Hematopoietic multipotent progenitor cell treated with erythropoietin and hydrocortisone succinate and interleukin-3 and kit ligand, for 8 days (in vitro differentiated cells): ENCODE measurements around the gene FHL3.

Experiments used
- DNase-seq: peaks from one replicate; pipeline ENCODE4 v3.0.0-alpha.2; 2015

The FHL3 gene

GRCh38 chr1:38009841-38010180 is 4.5 kb upstream of the FHL3 start:
- no peak for DNase-seq

- peak; percentile 62 for DNase-seq
Measured at GRCh38 chr1:38009088-38009840, 4.0 kb upstream of the FHL3 start.

GRCh38 chr1:38006008-38006828 is 904 bp upstream of the FHL3 start:
- no peak for DNase-seq

GRCh38 chr1:38004284-38005108 is 818 bp downstream of the FHL3 start:
- DNase-seq, result peak; percentile 51

GRCh38 chr1:38003261-38004250 is 1.8 kb downstream of the FHL3 start:
- peak; percentile 30 for DNase-seq

GRCh38 chr1:38000529-38001455 is 4.5 kb downstream of the FHL3 start:
- DNase-seq, result no peak

- no peak for DNase-seq
Measured at GRCh38 chr1:38000233-38000528, 5.1 kb downstream of the FHL3 start.

GRCh38 chr1:37999430-38000232 is 5.7 kb downstream of the FHL3 start:
- DNase-seq, result peak; percentile 81

GRCh38 chr1:37998913-37999429 is 6.3 kb downstream of the FHL3 start:
- DNase-seq, result peak; percentile 63

GRCh38 chr1:37998089-37998808 is 7.1 kb downstream of the FHL3 start:
- DNase-seq, result no peak

- no peak for DNase-seq
Measured at GRCh38 chr1:37997256-37998088, 7.8 kb downstream of the FHL3 start.

- peak; percentile 53 for DNase-seq
Measured at GRCh38 chr1:37995751-37996345, 9.5 kb downstream of the FHL3 start.

- no peak for DNase-seq
Measured at GRCh38 chr1:37994886-37995566, 10.3 kb downstream of the FHL3 start.

- DNase-seq, result peak; percentile 50
Measured at GRCh38 chr1:37989361-37989930, 15.9 kb downstream of the FHL3 start.

GRCh38 chr1:37987679-37988078 is 17.6 kb downstream of the FHL3 start:
- DNase-seq, result no peak

GRCh38 chr1:37983546-37983945 is 21.8 kb downstream of the FHL3 start:
- DNase-seq, result no peak

GRCh38 chr1:37978541-37978940 is 26.8 kb downstream of the FHL3 start:
- no peak for DNase-seq
